Heart right ventricle (tissue), 16 donors: ENCODE data around the gene TSEN54. TPM values are rescaled to one million over a fixed set of nuclear protein-coding genes. Genes with fewer than 3 reads are reported as not detected.
"Not testable (repeated sequence)": the region's sequence is repeated elsewhere in the genome, so short reads cannot be mapped to it uniquely, and the experiment has no call there.

Experiments used
- ATAC-seq, 8 donors: fragments of 200-7000 bp; cut with Tn5 transposase; one replicate each; pipeline ENCODE4 v1.9.1; 2020; ENCODE audit warnings: mild to moderate bottlenecking in 8 of 8, moderate library complexity in 8 of 8, moderate number of reproducible peaks in 1 of 8
- DNase-seq, 2 donors: peaks; one replicate each; pipeline ENCODE4 v3.0.0-alpha.2; 2020
- H3K27ac ChIP-seq, 10 donors: fragments of 200-600 bp; sonication (generic) in 2 of 10; one replicate each; pipeline versions ENCODE4 v1.5.0 to v1.8.0; 2020 to 2022; ENCODE audit warnings: mild to moderate bottlenecking in 3 of 10
- H3K27me3 ChIP-seq, 7 donors: fragments of 200-600 bp; one replicate each; pipeline ENCODE4 v1.8.0; 2021 to 2022; ENCODE audit warnings: mild to moderate bottlenecking in 2 of 7
- H3K36me3 ChIP-seq, 9 donors: fragments of 200-600 bp; sonication (generic) in 1 of 9; one replicate each; pipeline versions ENCODE4 v1.5.0 to v1.8.0; 2020 to 2022; ENCODE audit warnings: mild to moderate bottlenecking in 2 of 9
- H3K4me1 ChIP-seq, 9 donors: fragments of 200-600 bp; sonication (generic) in 1 of 9; one replicate each; pipeline versions ENCODE4 v1.5.0 to v1.8.0; 2020 to 2022; ENCODE audit warnings: mild to moderate bottlenecking in 4 of 9
- H3K4me3 ChIP-seq, 10 donors: fragments of 200-600 bp; sonication (generic) in 2 of 10; one replicate each; pipeline versions ENCODE4 v1.5.0 to v1.8.0; 2020 to 2022; ENCODE audit warnings: mild to moderate bottlenecking in 7 of 10, moderate library complexity in 2 of 10
- H3K9me3 ChIP-seq, 11 donors: fragments of 200-600 bp in 10 of 11; sonication (generic) in 2 of 11; one replicate each; pipeline versions ENCODE4 v1.5.0 to v1.8.0; 2013 to 2022; ENCODE audit warnings: mild to moderate bottlenecking in 2 of 11, control low read depth in 1 of 11, moderate library complexity in 1 of 11
- WGBS, 2 donors: extraction: QIAGEN DNeasy Blood & Tissue Kit; methylation state at CpG; one replicate each; pipeline ENCODE4 v1.1.7; 2013; ENCODE audit warnings: inconsistent platforms in 1 of 2; 5-methylcytosine and 5-hydroxymethylcytosine counted together
- intact Hi-C, 10 donors: fragments of 100-400 bp; cut with DNase I; formaldehyde crosslinking; loops; one replicate each; pipeline versions ENCODE4 v1.11.1 to v1.14.2; 2022
- polyA plus RNA-seq, 2 donors: library from polyadenylated mRNA; stranded (reverse); fragments of 200-250 nt; gene quantifications; one replicate each; pipeline ENCODE4 v1.2.3, GENCODE V29; 2013
- total RNA-seq, 10 donors: library from RNA; stranded (reverse); fragmentation: NEBNext Ultra II Directional in 3 of 10; extraction: Animal tissue kit (Norgen Biotek cat#: 25700) in 3 of 10; gene quantifications; one replicate each; pipeline versions ENCODE4 v1.2.1 to v1.2.4, GENCODE V29; 2021 to 2023
- TF ChIP-seq, protein P1 (sequence below), 9 donors: fragments of 200-600 bp; sonication (generic) in 2 of 9; IDR thresholded peaks; one replicate each; pipeline versions ENCODE4 v1.5.0 to v1.8.0; 2021 to 2022; ENCODE audit warnings: antibody characterized with exemption in 9 of 9, mild to moderate bottlenecking in 5 of 9, moderate library complexity in 1 of 9
- donor health status: Arrhythmogenic right ventricular cardiomyopathy.
- donor health status: ischemic (EF 13 %, LVEDD 7.1; RV severe dilation, severe dysfunction).
- donor health status: healthy with polysubstance abuse.
- donor health status: DM: no; HTN: yes; CAD: no.
- donor health status: DM: no; HTN: no; CAD: no.
- donor health status: ischemic (EF 25% LVEDD 6.9; RV normal size, moderate dysfunction).
- donor health status: ischemic (EF 25% LVEDD 5.7; RV mildly dilated, moderate dysfunction).
- donor health status: healthy.
- donor health status: DM: yes; HTN: yes; CAD: no.
- donor health status: Ischemic cardiomyopathy.
- donor health status: ischemic (EF 35%, LVEDD 5.7; RV mildly dilated, moderate dysfunction).
- donor health status: nonischemic (EF 11% LVEDD 7.7; RV severe dilation, severe dysfunction).
- donor health status: DM: yes; HTN: yes; CAD: no.
- donor health status: PGD.
- donor health status: ischemic (EF 29% LVEDD 5.4; RV normal size, mild dysfunction).
- donor health status: nonischemic (EF 23%, LVEDD 6.1; RV moderate dilation, normal function).

TSEN54 gene
- total and polyA plus RNA-seq, 12 donors = 4.2 to 18.1 (median 6.7) TPM

DNA sequence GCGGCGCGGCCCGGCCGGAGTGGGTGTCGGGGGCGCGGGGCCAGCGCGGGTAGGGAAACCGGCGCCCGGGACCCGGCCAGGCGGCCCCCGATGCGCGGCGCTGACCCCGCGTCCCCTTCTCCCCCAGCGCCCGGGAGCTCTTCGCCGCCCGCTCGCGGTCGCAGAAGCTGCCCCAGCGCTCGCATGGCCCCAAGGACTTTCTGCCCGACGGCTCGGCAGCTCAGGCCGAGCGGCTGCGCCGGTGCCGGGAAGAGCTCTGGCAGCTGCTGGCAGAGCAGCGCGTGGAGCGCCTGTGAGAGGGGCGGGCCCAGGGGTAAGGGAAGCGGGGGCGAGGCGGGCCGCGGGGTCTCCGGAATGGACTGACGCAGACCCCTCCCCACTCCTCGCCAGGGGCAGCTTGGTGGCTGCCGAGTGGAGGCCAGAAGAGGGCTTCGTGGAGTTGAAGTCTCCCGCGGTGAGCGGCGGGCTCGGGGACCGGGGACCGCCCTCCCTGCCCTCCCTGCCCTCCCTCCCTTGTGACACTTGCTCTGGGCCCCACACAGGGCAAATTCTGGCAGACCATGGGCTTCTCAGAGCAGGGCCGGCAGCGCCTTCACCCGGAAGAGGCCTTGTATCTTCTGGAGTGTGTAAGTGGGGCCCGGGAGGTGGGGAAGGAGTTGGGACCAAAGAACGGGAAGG, 430 bp downstream of the TSEN54 start:
- WGBS, 2 donors = 1% methylated on average over 56 to 65 of the region's 65 CpGs
- DNase-seq = peak in 1 of 2 donors; percentile 54
- no peaks in the 10 kb centered on the region for H3K9me3 ChIP-seq

DNA sequence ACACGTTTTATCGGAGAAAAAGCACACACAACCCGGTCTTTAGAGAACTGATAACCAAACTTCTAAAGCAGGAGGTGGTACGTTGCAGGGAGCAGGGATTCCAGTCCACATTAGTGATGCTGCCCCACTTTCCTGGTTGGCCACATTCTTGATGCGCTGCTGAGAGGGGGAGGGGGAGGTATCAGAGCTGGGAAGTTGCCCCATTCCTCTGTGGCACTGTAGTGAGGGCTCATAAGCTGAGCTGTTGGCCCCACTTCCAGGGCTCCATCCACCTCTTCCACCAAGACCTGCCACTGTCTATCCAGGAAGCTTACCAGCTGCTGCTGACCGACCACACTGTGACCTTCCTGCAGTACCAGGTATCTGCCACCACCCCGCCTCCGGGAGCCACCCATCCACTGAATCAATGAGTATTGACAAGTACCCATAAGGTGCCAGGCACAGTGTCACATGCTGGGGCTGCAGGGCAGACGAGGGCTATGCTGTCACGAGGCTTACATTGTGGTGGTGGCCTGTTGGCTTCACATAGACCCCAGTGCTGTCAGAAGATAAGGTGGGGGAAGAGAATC, 1.1 kb downstream of the TSEN54 start:
- DNase-seq = no peak
- H3K4me3 ChIP-seq = peak overlapping the region; percentile 61 to 98 (median 90)
- TF ChIP-seq, protein P1, sequence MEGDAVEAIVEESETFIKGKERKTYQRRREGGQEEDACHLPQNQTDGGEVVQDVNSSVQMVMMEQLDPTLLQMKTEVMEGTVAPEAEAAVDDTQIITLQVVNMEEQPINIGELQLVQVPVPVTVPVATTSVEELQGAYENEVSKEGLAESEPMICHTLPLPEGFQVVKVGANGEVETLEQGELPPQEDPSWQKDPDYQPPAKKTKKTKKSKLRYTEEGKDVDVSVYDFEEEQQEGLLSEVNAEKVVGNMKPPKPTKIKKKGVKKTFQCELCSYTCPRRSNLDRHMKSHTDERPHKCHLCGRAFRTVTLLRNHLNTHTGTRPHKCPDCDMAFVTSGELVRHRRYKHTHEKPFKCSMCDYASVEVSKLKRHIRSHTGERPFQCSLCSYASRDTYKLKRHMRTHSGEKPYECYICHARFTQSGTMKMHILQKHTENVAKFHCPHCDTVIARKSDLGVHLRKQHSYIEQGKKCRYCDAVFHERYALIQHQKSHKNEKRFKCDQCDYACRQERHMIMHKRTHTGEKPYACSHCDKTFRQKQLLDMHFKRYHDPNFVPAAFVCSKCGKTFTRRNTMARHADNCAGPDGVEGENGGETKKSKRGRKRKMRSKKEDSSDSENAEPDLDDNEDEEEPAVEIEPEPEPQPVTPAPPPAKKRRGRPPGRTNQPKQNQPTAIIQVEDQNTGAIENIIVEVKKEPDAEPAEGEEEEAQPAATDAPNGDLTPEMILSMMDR (IDR thresholded peaks at IDR 0.05) = no peak
- peaks cover 0 to 43% (median 3%) of the 10 kb centered on the region in 9 donors for H3K36me3 ChIP-seq
- peak overlapping the region in 2 of 10 donors; percentile 58 to 75 for H3K27ac ChIP-seq
- ATAC-seq = no peak
- no peaks in the 10 kb centered on the region for H3K9me3 ChIP-seq
- H3K4me1 ChIP-seq = peaks cover 9 to 41% (median 35%) of the 10 kb centered on the region in 9 donors
- 38 to 42% methylated on average over 10 of the region's 10 CpGs for WGBS, 2 donors
- intact Hi-C loops = loop anchor here in 8 of 10 donors (5.0 to 10.0 kb wide), 3 partner anchors 70 to 93 kb away; partner anchors contain the start of gene MYO15B (in 5 of the 8)
- peaks cover 0 to 13% (median 0%) of the 10 kb centered on the region in 7 donors for H3K27me3 ChIP-seq

More for the DNA sequence above, 430 bp downstream of the TSEN54 start:
- Histone ChIP-seq H3K36me3 (peaks cover 0 to 43% (median 3%) of the 10 kb centered on the region in 9 donors), H3K4me1 (peaks cover 10 to 47% (median 40%) of the 10 kb centered on the region in 9 donors), H3K27me3 (peaks cover 0 to 13% (median 0%) of the 10 kb centered on the region in 7 donors), H3K4me3 (peak overlapping the region; percentile 61 to 98 (median 90)), H3K27ac (peak overlapping the region in 9 of 10 donors; percentile 58 to 98 (median 75))
- intact Hi-C loops = loop anchor here in 8 of 10 donors (5.0 to 10.0 kb wide), 3 partner anchors 71 to 92 kb away; partner anchors contain the start of gene MYO15B (in 5 of the 8)
- TF ChIP-seq, protein P1 (IDR thresholded peaks at IDR 0.05) = no peak
- ATAC-seq = no peak

DNA sequence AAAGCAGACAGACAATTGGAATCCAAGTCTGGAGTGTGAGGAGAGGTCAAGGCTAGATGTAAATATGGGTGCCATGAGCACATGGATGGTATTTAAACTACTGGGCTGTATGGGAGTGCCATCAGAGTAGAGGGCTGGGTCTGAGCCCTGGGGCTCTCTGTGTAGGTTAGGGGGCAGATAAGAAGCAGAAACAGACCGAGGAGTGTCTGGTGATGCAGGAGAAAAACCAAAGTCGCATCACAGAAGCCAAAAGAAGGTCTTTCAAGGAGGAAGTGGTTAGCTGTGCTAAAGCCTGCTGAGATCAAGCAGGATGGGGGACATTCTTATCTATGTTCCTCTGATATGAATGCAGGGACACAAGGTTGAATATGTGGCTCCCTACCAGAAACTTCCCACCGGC, 1.9 kb downstream of the TSEN54 start:
- H3K4me1 ChIP-seq = peaks cover 4 to 39% (median 28%) of the 10 kb centered on the region in 9 donors
- intact Hi-C loops = loop anchor here in 8 of 10 donors (5.0 to 10.0 kb wide), 3 partner anchors 69 to 93 kb away; partner anchors contain the start of gene MYO15B (in 5 of the 8)
- no peak for DNase-seq
- peak overlapping the region in 1 of 10 donors; percentile 75 for H3K27ac ChIP-seq
- H3K27me3 ChIP-seq = peaks cover 0 to 13% (median 0%) of the 10 kb centered on the region in 7 donors
- H3K4me3 ChIP-seq = peak overlapping the region in 1 of 10 donors; percentile 80
- H3K36me3 ChIP-seq = peaks cover 0 to 39% (median 3%) of the 10 kb centered on the region in 9 donors
- no peaks in the 10 kb centered on the region for H3K9me3 ChIP-seq
- ATAC-seq = no peak
- 86 to 88% methylated on average over 3 of the region's 3 CpGs for WGBS, 2 donors
- TF ChIP-seq, protein P1 (IDR thresholded peaks at IDR 0.05) = no peak

DNA sequence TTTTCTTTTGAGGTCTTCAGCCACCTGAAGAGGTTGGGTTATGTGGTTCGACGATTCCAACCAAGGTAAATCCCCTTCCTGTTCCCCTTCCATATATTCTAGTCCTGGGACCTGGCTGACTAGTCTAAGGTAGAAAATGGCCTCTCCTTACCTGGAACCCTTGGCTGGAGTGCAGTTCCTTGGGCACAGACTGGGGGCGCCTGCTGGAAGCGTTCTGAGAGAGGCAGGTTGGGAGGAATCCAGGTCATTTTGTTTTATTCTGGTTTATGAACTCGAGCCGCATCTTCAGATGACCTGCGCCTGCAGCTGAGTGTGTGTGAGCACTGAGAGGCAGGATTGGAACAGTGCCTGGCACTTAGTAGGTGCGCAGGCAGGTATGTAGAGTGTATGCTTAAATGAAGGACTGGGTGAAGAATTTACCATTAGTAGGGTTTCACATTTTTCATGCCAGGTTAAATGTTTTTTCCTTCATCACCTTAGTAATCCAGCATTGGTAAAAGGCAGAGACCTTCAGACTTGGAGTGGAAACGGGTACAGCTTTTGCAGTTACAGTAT, 2.7 kb downstream of the TSEN54 start:
- Histone ChIP-seq H3K4me3 (no peak overlapping the region), H3K9me3 (no peaks in the 10 kb centered on the region), H3K27ac (peak overlapping the region in 1 of 10 donors; percentile 62), H3K27me3 (peaks cover 0 to 13% (median 0%) of the 10 kb centered on the region in 7 donors), H3K36me3 (peaks cover 0 to 35% (median 3%) of the 10 kb centered on the region in 9 donors), H3K4me1 (peaks cover 4 to 35% (median 20%) of the 10 kb centered on the region in 9 donors)
- intact Hi-C loops = loop anchor here in 8 of 10 donors (5.0 to 10.0 kb wide), 3 partner anchors 68 to 94 kb away; partner anchors contain the start of gene MYO15B (in 5 of the 8)
- DNase-seq (no peak), ATAC-seq (no peak)
- WGBS, 2 donors = 94 to 95% methylated on average over 9 of the region's 9 CpGs
- TF ChIP-seq, protein P1 (IDR thresholded peaks at IDR 0.05) = no peak

DNA sequence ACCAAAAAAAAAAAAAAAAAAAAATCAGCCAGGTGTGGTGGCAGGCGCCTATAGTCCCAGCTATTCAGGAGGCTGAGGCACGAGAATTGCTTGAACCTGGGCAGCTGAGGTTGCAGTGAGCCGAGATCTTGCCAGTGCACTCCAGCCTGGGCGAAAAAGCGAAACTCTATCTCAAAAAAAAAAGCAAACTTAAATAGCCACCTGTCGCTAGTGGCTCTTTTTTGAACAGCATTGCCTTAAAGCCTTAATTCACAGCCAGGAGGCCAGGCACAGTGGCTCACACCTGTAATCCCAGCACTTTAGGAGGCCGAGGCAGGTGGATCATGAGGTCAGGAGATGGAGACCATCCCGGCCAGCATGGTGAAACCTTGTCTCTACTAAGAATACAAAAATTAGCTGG, 4.1 kb downstream of the TSEN54 start:
- H3K27ac ChIP-seq, intact Hi-C loops, H3K9me3 ChIP-seq, ATAC-seq, H3K4me3 ChIP-seq, H3K27me3 ChIP-seq, DNase-seq: not testable (repeated sequence)
- peaks cover 4 to 35% (median 15%) of the 10 kb centered on the region in 9 donors for H3K4me1 ChIP-seq
- WGBS, 2 donors = 91 to 93% methylated on average over 8 of the region's 8 CpGs
- peaks cover 0 to 35% (median 3%) of the 10 kb centered on the region in 9 donors for H3K36me3 ChIP-seq
